GM12878 (cell line): ENCODE measurements around the gene CLMP. TPM values are rescaled to one million over a fixed set of nuclear protein-coding genes. Genes with fewer than 3 reads are reported as not detected.

Experiments
- ATAC-seq: fragments of 200-7000 bp; cut with Tn5 transposase; 3 replicates; pipeline ENCODE4 v1.9.1; 2020; ENCODE audit warnings: mild to moderate bottlenecking, moderate library complexity
- BruUV-seq: library from RNA; stranded (reverse); fragments of 400-500 nt; replicated peaks from 2 replicates; lab custom pipeline; 2021; lab: Mats Ljungman, UMichigan
- CTCF ChIA-PET: fragments of 300-600 bp; sonication (Branson Sonifier 250); formaldehyde crosslinking; extraction: SDS; loops from one replicate; lab custom pipeline; 2021; ENCODE audit warnings: inconsistent platforms; lab: Yijun Ruan, JAX
- POLR2A ChIA-PET: fragments of 350-600 bp; formaldehyde crosslinking; extraction: SDS; loops from one replicate; lab custom pipeline; 2021; ENCODE audit warnings: inconsistent platforms; lab: Charles Lee
- RAD21 ChIA-PET: fragments of 300-600 bp; sonication (Branson Sonifier 250); formaldehyde crosslinking; loops from one replicate; lab custom pipeline; 2023; ENCODE audit warnings: antibody characterized with exemption; ENCODE audit not compliant: unreplicated experiment; lab: Charles Lee
- SMC1A ChIA-PET: fragments of 300-600 bp; sonication (Branson Sonifier 250); formaldehyde crosslinking; loops from one replicate; lab custom pipeline; 2023; ENCODE audit not compliant: unreplicated experiment, uncharacterized antibody; lab: Charles Lee
- DNase-seq: peaks from one replicate; pipeline ENCODE4 v3.0.0-alpha.2; 2011; ENCODE audit warnings: low read depth, low spot score
- FAIRE-seq: peaks from 3 replicates; lab custom pipeline; 2011; peaks lifted over from hg19 to GRCh38; lab: Jason Lieb, UNC
- H2AFZ ChIP-seq: 2 replicates; pipeline ENCODE4 v1.6.0; 2011; ENCODE audit warnings: low read depth, low read length, control low read depth; ENCODE audit not compliant: control insufficient read depth
- H3K27ac ChIP-seq: 2 replicates; pipeline ENCODE4 v1.5.1; 2011; ENCODE audit warnings: control low read depth; ENCODE audit not compliant: control insufficient read depth, insufficient read depth
- H3K27me3 ChIP-seq, 2 experiments: replicated peaks in 1 of 2; 2 replicates each; pipeline versions ENCODE4 v1.6.0 to v1.6.1; 2011; ENCODE audit warnings: low read length in 1 of 2; ENCODE audit not compliant: control insufficient read depth in 2 of 2, insufficient read depth in 2 of 2
- H3K36me3 ChIP-seq, 2 experiments: 2 replicates each; pipeline ENCODE4 v1.5.1; 2011; ENCODE audit warnings: low read length in 1 of 2; ENCODE audit not compliant: control insufficient read depth in 2 of 2, insufficient read depth in 2 of 2
- H3K4me1 ChIP-seq: 2 replicates; pipeline ENCODE4 v1.6.1; 2011; ENCODE audit warnings: mild to moderate bottlenecking, low read length, moderate library complexity, mixed read lengths; ENCODE audit not compliant: control insufficient read depth, insufficient read depth
- H3K4me2 ChIP-seq: 2 replicates; pipeline ENCODE4 v1.6.0; 2011; ENCODE audit warnings: control low read depth; ENCODE audit not compliant: control insufficient read depth, insufficient read depth
- H3K4me3 ChIP-seq: fragments of 200-600 bp; sonication (generic); 2 replicates; pipeline ENCODE4 v1.5.1; 2016
- H3K79me2 ChIP-seq: 2 replicates; pipeline ENCODE4 v1.6.0; 2011; ENCODE audit warnings: low read length; ENCODE audit not compliant: control insufficient read depth, insufficient read depth
- H3K9ac ChIP-seq: 2 replicates; pipeline ENCODE4 v1.8.0; 2011; ENCODE audit warnings: low read length, control low read depth, mixed read lengths; ENCODE audit not compliant: control insufficient read depth, insufficient read depth
- H3K9me3 ChIP-seq: replicated peaks from 3 replicates; pipeline ENCODE4 v1.5.1; 2011; ENCODE audit warnings: mild to moderate bottlenecking, low read length; ENCODE audit not compliant: control insufficient read depth, insufficient read depth
- H4K20me1 ChIP-seq: 2 replicates; pipeline ENCODE4 v1.6.0; 2011; ENCODE audit not compliant: control insufficient read depth, insufficient read depth
- ATF7 ChIP-seq: fragments of 450-650 bp; IDR thresholded peaks from 2 replicates; pipeline ENCODE4 v1.6.1; 2016; ENCODE audit warnings: low read depth, mild to moderate bottlenecking
- BCL11A ChIP-seq: IDR thresholded peaks from 2 replicates; pipeline ENCODE4 v1.6.1; 2011; ENCODE audit warnings: low read depth, low read length
- CHD4 ChIP-seq: fragments of 200-600 bp; sonication (generic); IDR thresholded peaks from 2 replicates; pipeline ENCODE4 v1.6.1; 2016; ENCODE audit warnings: mild to moderate bottlenecking
- EZH2 ChIP-seq: IDR thresholded peaks from 2 replicates; pipeline ENCODE4 v1.6.1; 2012; ENCODE audit warnings: low read depth, mild to moderate bottlenecking, control low read depth, inconsistent platforms, low read length, borderline replicate concordance; ENCODE audit not compliant: control insufficient read depth
- FOS ChIP-seq: IDR thresholded peaks from 3 replicates; pipeline ENCODE4 v1.6.1; 2011; ENCODE audit warnings: borderline replicate concordance; ENCODE audit not compliant: insufficient read length; ENCODE audit errors: extremely low read depth
- FOXK2 ChIP-seq: fragments of 450-650 bp; IDR thresholded peaks from 2 replicates; pipeline ENCODE4 v1.6.1; 2017; ENCODE audit warnings: mild to moderate bottlenecking, moderate library complexity
- KAT2A ChIP-seq: conservative IDR thresholded peaks from 2 replicates; pipeline ENCODE4 v1.6.1; 2011; ENCODE audit warnings: low read depth, low read length; ENCODE audit not compliant: control insufficient read depth
- TBL1XR1 ChIP-seq: IDR thresholded peaks from 2 replicates; pipeline ENCODE4 v1.6.1; 2012; ENCODE audit warnings: low read depth, low read length, improper control_type of control experiment
- WRNIP1 ChIP-seq: IDR thresholded peaks from 2 replicates; pipeline ENCODE4 v1.6.1; 2011; ENCODE audit warnings: low read depth, low read length, improper control_type of control experiment, borderline replicate concordance
- ZNF687 ChIP-seq: fragments of 450-650 bp; IDR thresholded peaks from 2 replicates; pipeline ENCODE4 v1.6.1; 2017; ENCODE audit warnings: mild to moderate bottlenecking, moderate library complexity
- WGBS: methylation state at CpG from one replicate; pipeline ENCODE4 v1.1.6; 2016; ENCODE audit warnings: low lambda C conversion rate; ENCODE audit not compliant: insufficient replicate concordance, insufficient coverage; ENCODE audit errors: missing lambda C conversion rate; 5-methylcytosine and 5-hydroxymethylcytosine counted together
- in situ Hi-C: fragments of 300-500 bp; cut with MboI; formaldehyde crosslinking; loops from 9 replicates; pipeline ENCODE4 v1.14.3; 2018; ENCODE audit warnings: mixed read lengths
- intact Hi-C: fragments of 100-400 bp; cut with micrococcal nuclease; formaldehyde crosslinking; loops from one replicate; pipeline ENCODE4 v1.14.2; 2022; ENCODE audit not compliant: unreplicated experiment
- polyA plus RNA-seq, 11 experiments: library from polyadenylated mRNA; depleted of rRNA in 4 of 11; unstranded in 6 of 11; stranded (reverse) in 5 of 11; fragments of >200 nt; fragmentation: Nextera tagmentation in 4 of 11; fragmentation: Illumina TruSeq in 1 of 11; extraction: Ambion mirVana in 4 of 11; extraction: Trizol in 1 of 11; gene quantifications; 1 replicate in 1 of 11; 2 replicates in 10 of 11; pipeline versions ENCODE4 v1.2.1 to v1.2.3, GENCODE V29; 2011 to 2016; ENCODE audit warnings: inconsistent platforms in 2 of 11, missing spikeins in 2 of 11, low read depth in 1 of 11
- total RNA-seq, 4 experiments: library from RNA; depleted of rRNA in 3 of 4; stranded (reverse); fragments of >200 nt in 3 of 4; fragmentation: Illumina TruSeq in 1 of 4; extraction: Trizol in 1 of 4; gene quantifications; 2 replicates each; pipeline versions ENCODE4 v1.2.1 to v1.2.3, GENCODE V29; 2013 to 2021

Gene CLMP
- total and polyA plus RNA-seq, 10 of the 15 experiments (the other 5 are each of a cell fraction or from before 2014, with no cell fraction given), result 0.01 to 0.71 (median 0.20) TPM; not detected in 4

GRCh38 chr11:123191939-123192338, 3.1 kb downstream of the CLMP start:
- in situ Hi-C loops, result no loop called here
- Histone ChIP-seq H3K9me3 (no peaks in the 10 kb centered on the region; the same call in 2 of the 3 replicates), H3K79me2 (no peaks in the 10 kb centered on the region), H3K27me3 (peaks cover 22 to 24% of the 10 kb centered on the region in 2 experiments), H3K4me2 (no peak overlapping the region), H3K9ac (no peak overlapping the region), H3K27ac (no peak overlapping the region), H3K4me3 (no peak overlapping the region), H3K4me1 (no peaks in the 10 kb centered on the region), H2AFZ (no peak overlapping the region), H3K36me3 (no peaks in the 10 kb centered on the region), H4K20me1 (no peaks in the 10 kb centered on the region)
- CTCF ChIA-PET, result interaction anchor here (1.4 kb wide), 1 partner anchor 55 kb away, joined by 4 read pairs; no protein-coding TSS in a partner anchor
- no TSS peak for BruUV-seq
- DNase-seq (no peak), ATAC-seq (no peak), FAIRE-seq (no peak)
- TF ChIP-seq FOXK2, result no peak
- intact Hi-C loops, result no loop called here
- SMC1A ChIA-PET, result no interaction called here
- POLR2A ChIA-PET, result no interaction called here
- RAD21 ChIA-PET, result no interaction called here
- WGBS, result 40% methylated on average over 2 of the region's 2 CpGs

GRCh38 chr11:123190518-123190917, 4.5 kb downstream of the CLMP start:
- no peak overlapping the region for H3K4me2 ChIP-seq
- FAIRE-seq (no peak), DNase-seq (no peak), ATAC-seq (no peak)
- no peak overlapping the region for H3K27ac ChIP-seq
- CTCF ChIA-PET, result no interaction called here
- H3K36me3 ChIP-seq, result no peaks in the 10 kb centered on the region
- RAD21 ChIA-PET, result no interaction called here
- no peaks in the 10 kb centered on the region for H3K79me2 ChIP-seq
- H3K4me1 ChIP-seq, result no peaks in the 10 kb centered on the region
- H3K9me3 ChIP-seq, result no peaks in the 10 kb centered on the region; the same call in 2 of the 3 replicates
- SMC1A ChIA-PET, result interaction anchor here (2.1 kb wide), 1 partner anchor 8 kb away, joined by 5 read pairs; no protein-coding TSS in a partner anchor
- H2AFZ ChIP-seq, result no peak overlapping the region
- no peaks in the 10 kb centered on the region for H4K20me1 ChIP-seq
- TF ChIP-seq ATF7, result no peak
- TF ChIP-seq EZH2, result no peak
- TF ChIP-seq WRNIP1, result no peak
- TF ChIP-seq FOS, result no peak
- no peak for TF ChIP-seq TBL1XR1
- TF ChIP-seq CHD4, result no peak
- no peak for TF ChIP-seq KAT2A
- TF ChIP-seq BCL11A, result no peak
- no peak for TF ChIP-seq ZNF687
- in situ Hi-C loops, result no loop called here
- POLR2A ChIA-PET, result no interaction called here
- H3K27me3 ChIP-seq, result peaks cover 14 to 17% of the 10 kb centered on the region in 2 experiments
- BruUV-seq, result no TSS peak
- intact Hi-C loops, result no loop called here
- 17% methylated on average over 3 of the region's 3 CpGs for WGBS
- no peak overlapping the region for H3K9ac ChIP-seq
- no peak overlapping the region for H3K4me3 ChIP-seq
